H1 (cell line): ENCODE results near the gene ITPRIPL2. TPM values are rescaled to one million over a fixed set of nuclear protein-coding genes. Genes with fewer than 3 reads are reported as not detected.

Experiments
- BCL11A ChIP-seq, 2 experiments: IDR thresholded peaks; one replicate each; pipeline ENCODE4 v1.6.1; 2011; ENCODE audit warnings: low read depth in 2 of 2, low read length in 2 of 2, mild to moderate bottlenecking in 2 of 2
- EZH2 ChIP-seq: fragments of 200-600 bp; sonication (generic); IDR thresholded peaks from 2 replicates; pipeline ENCODE4 v1.7.1; 2012; ENCODE audit warnings: low read depth, mild to moderate bottlenecking, moderate library complexity, low read length, inconsistent platforms; ENCODE audit not compliant: severe bottlenecking
- HDAC2 ChIP-seq, 2 experiments: fragments of 300-600 bp in 1 of 2; sonication (generic) in 1 of 2; IDR thresholded peaks; 2 replicates each; pipeline ENCODE4 v1.6.1; 2011 to 2012; ENCODE audit warnings: low read depth in 2 of 2, low read length in 2 of 2, mild to moderate bottlenecking in 2 of 2, moderate library complexity in 2 of 2, borderline replicate concordance in 1 of 2, inconsistent platforms in 1 of 2
- polyA plus RNA-seq, 7 experiments: library from polyadenylated mRNA; depleted of rRNA in 3 of 7; stranded (reverse) in 5 of 7; unstranded in 2 of 7; fragments of >200 nt in 5 of 7; fragments of 200-250 nt in 2 of 7; gene quantifications; 1 replicate in 5 of 7; 2 replicates in 1 of 7; 4 replicates in 1 of 7; pipeline versions ENCODE4 v1.2.1 to v1.2.3, GENCODE V29; 2011 to 2013; ENCODE audit warnings: missing spikeins in 2 of 7, mixed read lengths in 2 of 7
- total RNA-seq: library from RNA; stranded (reverse); fragmentation: NEBNext Ultra II Directional; extraction: Animal tissue kit (Norgen Biotek cat#: 25700); gene quantifications from 2 replicates; pipeline ENCODE4 v1.2.1, GENCODE V29; 2021
- TF ChIP-seq, protein P1 (sequence below): fragments of 300-600 bp; sonication (generic); IDR thresholded peaks from 2 replicates; pipeline ENCODE4 v1.7.1; 2012; ENCODE audit warnings: low read length, moderate library complexity, mild to moderate bottlenecking, inconsistent platforms; ENCODE audit not compliant: insufficient replicate concordance
- TF ChIP-seq, protein P2 (sequence below), 3 experiments: IDR thresholded peaks; 1 replicate in 2 of 3; 2 replicates in 1 of 3; pipeline versions ENCODE4 v1.5.1 to v1.6.1; 2011; ENCODE audit warnings: low read length in 3 of 3, mild to moderate bottlenecking in 3 of 3, inconsistent platforms in 2 of 3, low read depth in 1 of 3, moderate library complexity in 1 of 3; ENCODE audit not compliant: insufficient read depth in 1 of 3; ENCODE audit errors: control extremely low read depth in 1 of 3
- TF ChIP-seq, protein P3 (sequence below): IDR thresholded peaks from 2 replicates; pipeline ENCODE4 v1.6.1; 2011; ENCODE audit warnings: low read length, improper control_type of control experiment

The ITPRIPL2 gene
- total and polyA plus RNA-seq, 2 of the 8 experiments (the other 6 are each of a cell fraction or from before 2014, with no cell fraction given) = 1.1 to 3.4 TPM

DNA sequence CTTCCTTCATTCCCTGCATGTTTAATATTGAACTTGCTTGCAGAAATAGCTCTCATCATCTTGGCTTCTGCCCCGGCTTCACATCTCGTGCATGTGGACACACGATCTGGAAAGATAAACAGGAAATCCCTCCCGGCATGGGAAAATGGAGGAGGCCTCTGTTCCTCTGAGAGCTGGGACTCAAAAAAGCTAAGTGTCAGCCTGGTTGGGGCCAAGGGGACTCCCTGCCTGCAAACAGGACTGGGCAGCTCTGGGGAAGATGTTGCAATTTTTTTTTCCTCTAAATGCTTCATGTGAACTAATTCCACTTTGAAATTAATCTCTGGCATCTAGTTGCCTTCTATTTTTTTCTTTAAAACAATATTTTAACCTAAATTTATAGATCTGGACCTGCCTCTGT, 24.8 kb downstream of the ITPRIPL2 start (continued):
- TF ChIP-seq, protein P1, sequence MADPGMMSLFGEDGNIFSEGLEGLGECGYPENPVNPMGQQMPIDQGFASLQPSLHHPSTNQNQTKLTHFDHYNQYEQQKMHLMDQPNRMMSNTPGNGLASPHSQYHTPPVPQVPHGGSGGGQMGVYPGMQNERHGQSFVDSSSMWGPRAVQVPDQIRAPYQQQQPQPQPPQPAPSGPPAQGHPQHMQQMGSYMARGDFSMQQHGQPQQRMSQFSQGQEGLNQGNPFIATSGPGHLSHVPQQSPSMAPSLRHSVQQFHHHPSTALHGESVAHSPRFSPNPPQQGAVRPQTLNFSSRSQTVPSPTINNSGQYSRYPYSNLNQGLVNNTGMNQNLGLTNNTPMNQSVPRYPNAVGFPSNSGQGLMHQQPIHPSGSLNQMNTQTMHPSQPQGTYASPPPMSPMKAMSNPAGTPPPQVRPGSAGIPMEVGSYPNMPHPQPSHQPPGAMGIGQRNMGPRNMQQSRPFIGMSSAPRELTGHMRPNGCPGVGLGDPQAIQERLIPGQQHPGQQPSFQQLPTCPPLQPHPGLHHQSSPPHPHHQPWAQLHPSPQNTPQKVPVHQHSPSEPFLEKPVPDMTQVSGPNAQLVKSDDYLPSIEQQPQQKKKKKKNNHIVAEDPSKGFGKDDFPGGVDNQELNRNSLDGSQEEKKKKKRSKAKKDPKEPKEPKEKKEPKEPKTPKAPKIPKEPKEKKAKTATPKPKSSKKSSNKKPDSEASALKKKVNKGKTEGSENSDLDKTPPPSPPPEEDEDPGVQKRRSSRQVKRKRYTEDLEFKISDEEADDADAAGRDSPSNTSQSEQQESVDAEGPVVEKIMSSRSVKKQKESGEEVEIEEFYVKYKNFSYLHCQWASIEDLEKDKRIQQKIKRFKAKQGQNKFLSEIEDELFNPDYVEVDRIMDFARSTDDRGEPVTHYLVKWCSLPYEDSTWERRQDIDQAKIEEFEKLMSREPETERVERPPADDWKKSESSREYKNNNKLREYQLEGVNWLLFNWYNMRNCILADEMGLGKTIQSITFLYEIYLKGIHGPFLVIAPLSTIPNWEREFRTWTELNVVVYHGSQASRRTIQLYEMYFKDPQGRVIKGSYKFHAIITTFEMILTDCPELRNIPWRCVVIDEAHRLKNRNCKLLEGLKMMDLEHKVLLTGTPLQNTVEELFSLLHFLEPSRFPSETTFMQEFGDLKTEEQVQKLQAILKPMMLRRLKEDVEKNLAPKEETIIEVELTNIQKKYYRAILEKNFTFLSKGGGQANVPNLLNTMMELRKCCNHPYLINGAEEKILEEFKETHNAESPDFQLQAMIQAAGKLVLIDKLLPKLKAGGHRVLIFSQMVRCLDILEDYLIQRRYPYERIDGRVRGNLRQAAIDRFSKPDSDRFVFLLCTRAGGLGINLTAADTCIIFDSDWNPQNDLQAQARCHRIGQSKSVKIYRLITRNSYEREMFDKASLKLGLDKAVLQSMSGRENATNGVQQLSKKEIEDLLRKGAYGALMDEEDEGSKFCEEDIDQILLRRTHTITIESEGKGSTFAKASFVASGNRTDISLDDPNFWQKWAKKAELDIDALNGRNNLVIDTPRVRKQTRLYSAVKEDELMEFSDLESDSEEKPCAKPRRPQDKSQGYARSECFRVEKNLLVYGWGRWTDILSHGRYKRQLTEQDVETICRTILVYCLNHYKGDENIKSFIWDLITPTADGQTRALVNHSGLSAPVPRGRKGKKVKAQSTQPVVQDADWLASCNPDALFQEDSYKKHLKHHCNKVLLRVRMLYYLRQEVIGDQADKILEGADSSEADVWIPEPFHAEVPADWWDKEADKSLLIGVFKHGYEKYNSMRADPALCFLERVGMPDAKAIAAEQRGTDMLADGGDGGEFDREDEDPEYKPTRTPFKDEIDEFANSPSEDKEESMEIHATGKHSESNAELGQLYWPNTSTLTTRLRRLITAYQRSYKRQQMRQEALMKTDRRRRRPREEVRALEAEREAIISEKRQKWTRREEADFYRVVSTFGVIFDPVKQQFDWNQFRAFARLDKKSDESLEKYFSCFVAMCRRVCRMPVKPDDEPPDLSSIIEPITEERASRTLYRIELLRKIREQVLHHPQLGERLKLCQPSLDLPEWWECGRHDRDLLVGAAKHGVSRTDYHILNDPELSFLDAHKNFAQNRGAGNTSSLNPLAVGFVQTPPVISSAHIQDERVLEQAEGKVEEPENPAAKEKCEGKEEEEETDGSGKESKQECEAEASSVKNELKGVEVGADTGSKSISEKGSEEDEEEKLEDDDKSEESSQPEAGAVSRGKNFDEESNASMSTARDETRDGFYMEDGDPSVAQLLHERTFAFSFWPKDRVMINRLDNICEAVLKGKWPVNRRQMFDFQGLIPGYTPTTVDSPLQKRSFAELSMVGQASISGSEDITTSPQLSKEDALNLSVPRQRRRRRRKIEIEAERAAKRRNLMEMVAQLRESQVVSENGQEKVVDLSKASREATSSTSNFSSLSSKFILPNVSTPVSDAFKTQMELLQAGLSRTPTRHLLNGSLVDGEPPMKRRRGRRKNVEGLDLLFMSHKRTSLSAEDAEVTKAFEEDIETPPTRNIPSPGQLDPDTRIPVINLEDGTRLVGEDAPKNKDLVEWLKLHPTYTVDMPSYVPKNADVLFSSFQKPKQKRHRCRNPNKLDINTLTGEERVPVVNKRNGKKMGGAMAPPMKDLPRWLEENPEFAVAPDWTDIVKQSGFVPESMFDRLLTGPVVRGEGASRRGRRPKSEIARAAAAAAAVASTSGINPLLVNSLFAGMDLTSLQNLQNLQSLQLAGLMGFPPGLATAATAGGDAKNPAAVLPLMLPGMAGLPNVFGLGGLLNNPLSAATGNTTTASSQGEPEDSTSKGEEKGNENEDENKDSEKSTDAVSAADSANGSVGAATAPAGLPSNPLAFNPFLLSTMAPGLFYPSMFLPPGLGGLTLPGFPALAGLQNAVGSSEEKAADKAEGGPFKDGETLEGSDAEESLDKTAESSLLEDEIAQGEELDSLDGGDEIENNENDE = no peak
- no peak for TF ChIP-seq HDAC2 (IDR thresholded peaks at IDR 0.05; ENCODE audit: borderline replicate concordance in 1 of 2, low read depth in 2 of 2, low read length in 2 of 2)
- no peak for TF ChIP-seq EZH2
- TF ChIP-seq, protein P2, sequence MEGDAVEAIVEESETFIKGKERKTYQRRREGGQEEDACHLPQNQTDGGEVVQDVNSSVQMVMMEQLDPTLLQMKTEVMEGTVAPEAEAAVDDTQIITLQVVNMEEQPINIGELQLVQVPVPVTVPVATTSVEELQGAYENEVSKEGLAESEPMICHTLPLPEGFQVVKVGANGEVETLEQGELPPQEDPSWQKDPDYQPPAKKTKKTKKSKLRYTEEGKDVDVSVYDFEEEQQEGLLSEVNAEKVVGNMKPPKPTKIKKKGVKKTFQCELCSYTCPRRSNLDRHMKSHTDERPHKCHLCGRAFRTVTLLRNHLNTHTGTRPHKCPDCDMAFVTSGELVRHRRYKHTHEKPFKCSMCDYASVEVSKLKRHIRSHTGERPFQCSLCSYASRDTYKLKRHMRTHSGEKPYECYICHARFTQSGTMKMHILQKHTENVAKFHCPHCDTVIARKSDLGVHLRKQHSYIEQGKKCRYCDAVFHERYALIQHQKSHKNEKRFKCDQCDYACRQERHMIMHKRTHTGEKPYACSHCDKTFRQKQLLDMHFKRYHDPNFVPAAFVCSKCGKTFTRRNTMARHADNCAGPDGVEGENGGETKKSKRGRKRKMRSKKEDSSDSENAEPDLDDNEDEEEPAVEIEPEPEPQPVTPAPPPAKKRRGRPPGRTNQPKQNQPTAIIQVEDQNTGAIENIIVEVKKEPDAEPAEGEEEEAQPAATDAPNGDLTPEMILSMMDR (IDR thresholded peaks at IDR 0.05; ENCODE audit: control extremely low read depth in 1 of 3, insufficient read depth in 1 of 3, low read depth in 1 of 3, low read length in 3 of 3) = no peak
- no peak for TF ChIP-seq BCL11A (IDR thresholded peaks at IDR 0.05; ENCODE audit: low read depth in 2 of 2, low read length in 2 of 2)
- TF ChIP-seq, protein P3, sequence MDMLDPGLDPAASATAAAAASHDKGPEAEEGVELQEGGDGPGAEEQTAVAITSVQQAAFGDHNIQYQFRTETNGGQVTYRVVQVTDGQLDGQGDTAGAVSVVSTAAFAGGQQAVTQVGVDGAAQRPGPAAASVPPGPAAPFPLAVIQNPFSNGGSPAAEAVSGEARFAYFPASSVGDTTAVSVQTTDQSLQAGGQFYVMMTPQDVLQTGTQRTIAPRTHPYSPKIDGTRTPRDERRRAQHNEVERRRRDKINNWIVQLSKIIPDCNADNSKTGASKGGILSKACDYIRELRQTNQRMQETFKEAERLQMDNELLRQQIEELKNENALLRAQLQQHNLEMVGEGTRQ = no peak
